SK-N-SH (cell line): ENCODE data around the gene SLIT1. TPM values are rescaled to one million over a fixed set of nuclear protein-coding genes. Genes with fewer than 3 reads are reported as not detected.

Source experiments
- CTCF ChIA-PET: fragments of 300-600, 350-600 bp; formaldehyde crosslinking; extraction: SDS; loops from one replicate; lab custom pipeline; 2021; lab: Yijun Ruan, JAX
- POLR2A ChIA-PET: fragments of 350-600 bp; sonication (Branson Sonifier 250); formaldehyde crosslinking; extraction: SDS; loops from one replicate; lab custom pipeline; 2020; ENCODE audit warnings: antibody characterized with exemption, inconsistent platforms; lab: Yijun Ruan, JAX
- DNase-seq: peaks from one replicate; pipeline ENCODE4 v3.0.0; 2012
- H2AFZ ChIP-seq: fragments of 200-600 bp; sonication (generic); 2 replicates; pipeline ENCODE4 v1.8.1; 2016; ENCODE audit warnings: antibody characterized with exemption, mild to moderate bottlenecking, low read depth
- H3F3A ChIP-seq: fragments of 200-600 bp; sonication (generic); replicated peaks from 2 replicates; pipeline ENCODE3; 2016; ENCODE audit warnings: antibody characterized with exemption, mild to moderate bottlenecking; ENCODE audit not compliant: insufficient read depth
- H3K27ac ChIP-seq, 2 experiments: fragments of 200-500 bp in 1 of 2; fragments of 200-600 bp in 1 of 2; sonication (Bioruptor generic) in 1 of 2; sonication (generic), shearing (Covaris generic) in 1 of 2; 2 replicates each; pipeline versions ENCODE4 v1.5.1 to v1.6.1; 2014 to 2016; ENCODE audit warnings: low read depth in 2 of 2, inconsistent platforms in 1 of 2, low read length in 1 of 2, mild to moderate bottlenecking in 1 of 2, mixed read lengths in 1 of 2
- H3K27me3 ChIP-seq: fragments of 200-600 bp; sonication (generic), shearing (Covaris generic); 2 replicates; pipeline ENCODE4 v1.6.1; 2016; ENCODE audit warnings: mixed run types; ENCODE audit not compliant: insufficient read depth
- H3K36me3 ChIP-seq, 2 experiments: fragments of 200-500 bp in 1 of 2; fragments of 200-600 bp in 1 of 2; sonication (Bioruptor generic) in 1 of 2; sonication (generic) in 1 of 2; replicated peaks in 1 of 2; 2 replicates each; pipeline versions ENCODE3 to v1.5.1; 2014 to 2016; ENCODE audit warnings: low read length in 1 of 2, mild to moderate bottlenecking in 1 of 2; ENCODE audit not compliant: insufficient read depth in 2 of 2, control insufficient read depth in 1 of 2
- H3K4me1 ChIP-seq, 2 experiments: fragments of 200-500 bp in 1 of 2; fragments of 200-600 bp in 1 of 2; sonication (Bioruptor generic) in 1 of 2; sonication (generic), shearing (Covaris generic) in 1 of 2; 2 replicates each; pipeline versions ENCODE4 v1.5.1 to v1.6.1; 2014 to 2016; ENCODE audit warnings: low read depth in 1 of 2, low read length in 1 of 2, mixed run types in 1 of 2; ENCODE audit not compliant: insufficient read depth in 2 of 2, control insufficient read depth in 1 of 2
- H3K4me2 ChIP-seq: fragments of 200-600 bp; sonication (generic), shearing (Covaris generic); 2 replicates; pipeline ENCODE4 v1.6.1; 2017; ENCODE audit warnings: mixed run types
- H3K4me3 ChIP-seq, 2 experiments: fragments of 200-500 bp in 1 of 2; fragments of 200-600 bp in 1 of 2; sonication (Bioruptor generic) in 1 of 2; sonication (generic), shearing (Covaris generic) in 1 of 2; 2 replicates each; pipeline versions ENCODE4 v1.5.1 to v1.8.1; 2014 to 2016; ENCODE audit warnings: low read depth in 2 of 2, inconsistent platforms in 1 of 2, low read length in 1 of 2, mild to moderate bottlenecking in 1 of 2, mixed read lengths in 1 of 2, moderate library complexity in 1 of 2
- H3K79me2 ChIP-seq: fragments of 200-600 bp; sonication (generic); 2 replicates; pipeline ENCODE4 v1.8.1; 2017; ENCODE audit warnings: mild to moderate bottlenecking; ENCODE audit not compliant: insufficient read depth
- H3K9ac ChIP-seq: fragments of 200-600 bp; sonication (generic); 2 replicates; pipeline ENCODE4 v1.6.1; 2017; ENCODE audit warnings: mixed run types
- H3K9me2 ChIP-seq: fragments of 200-600 bp; sonication (generic); 2 replicates; pipeline ENCODE4 v1.6.1; 2017; ENCODE audit warnings: mixed run types
- H3K9me3 ChIP-seq: fragments of 200-600 bp; sonication (generic); 2 replicates; pipeline ENCODE4 v1.6.1; 2017; ENCODE audit warnings: mixed run types, mild to moderate bottlenecking, moderate library complexity
- H4K20me1 ChIP-seq: fragments of 200-600 bp; sonication (generic); 2 replicates; pipeline ENCODE4 v1.6.1; 2017; ENCODE audit warnings: mild to moderate bottlenecking, mixed run types; ENCODE audit not compliant: insufficient read depth
- CHD2 ChIP-seq: fragments of 150-350 bp; IDR thresholded peaks from 2 replicates; pipeline ENCODE4 v1.6.1; 2018; ENCODE audit warnings: low read length; ENCODE audit not compliant: partially characterized antibody
- ELF1 ChIP-seq: IDR thresholded peaks from 2 replicates; pipeline ENCODE4 v1.4.0; 2012
- EZH2phosphoT487 ChIP-seq: fragments of 200-600 bp; sonication (generic); IDR thresholded peaks from 2 replicates; pipeline ENCODE4 v1.6.1; 2017; ENCODE audit warnings: low read depth, mixed run types, mild to moderate bottlenecking, antibody characterized with exemption, moderate library complexity, borderline replicate concordance
- FOXJ3 ChIP-seq: sonication (generic); formaldehyde crosslinking; IDR thresholded peaks from 2 replicates; pipeline ENCODE4 v1.5.1; 2020; ENCODE audit warnings: mild to moderate bottlenecking, missing genetic modification reagents
- GATA2 ChIP-seq: sonication (generic); formaldehyde crosslinking; IDR thresholded peaks from 2 replicates; pipeline ENCODE4 v1.5.0; 2020; ENCODE audit warnings: mild to moderate bottlenecking, missing genetic modification reagents
- IRF3 ChIP-seq: fragments of 150-350 bp; IDR thresholded peaks from 2 replicates; pipeline ENCODE4 v1.6.1; 2016; ENCODE audit warnings: mild to moderate bottlenecking, low read depth, low read length
- MXI1 ChIP-seq: IDR thresholded peaks from 2 replicates; pipeline ENCODE4 v1.6.1; 2012; ENCODE audit warnings: mild to moderate bottlenecking, low read depth, low read length, improper control_type of control experiment
- NFIC ChIP-seq: IDR thresholded peaks from 2 replicates; pipeline ENCODE4 v1.4.0; 2012; ENCODE audit warnings: borderline replicate concordance
- POLR2AphosphoS5 ChIP-seq: IDR thresholded peaks from 2 replicates; pipeline ENCODE4 v1.6.1; 2012; ENCODE audit warnings: low read depth, low read length
- RAD21 ChIP-seq: IDR thresholded peaks from 2 replicates; pipeline ENCODE4 v1.6.1; 2012; ENCODE audit warnings: mild to moderate bottlenecking, low read length
- RFX5 ChIP-seq: IDR thresholded peaks from 2 replicates; pipeline ENCODE4 v1.6.1; 2012; ENCODE audit warnings: mild to moderate bottlenecking, improper control_type of control experiment, low read length
- SMC3 ChIP-seq: IDR thresholded peaks from 2 replicates; pipeline ENCODE4 v1.6.1; 2012; ENCODE audit warnings: low read depth, low read length, improper control_type of control experiment
- TEAD4 ChIP-seq: IDR thresholded peaks from 2 replicates; pipeline ENCODE4 v1.4.0; 2012; ENCODE audit warnings: mild to moderate bottlenecking, borderline replicate concordance; ENCODE audit not compliant: insufficient read depth
- USF1 ChIP-seq: IDR thresholded peaks from 2 replicates; pipeline ENCODE4 v1.4.0; 2012; ENCODE audit warnings: low read depth, borderline replicate concordance
- YY1 ChIP-seq: IDR thresholded peaks from 2 replicates; pipeline ENCODE4 v1.4.0; 2012; ENCODE audit warnings: low read depth, mild to moderate bottlenecking
- WGBS: methylation state at CpG from one replicate; pipeline ENCODE4 v1.1.6; 2017; ENCODE audit warnings: low lambda C conversion rate; 5-methylcytosine and 5-hydroxymethylcytosine counted together
- polyA plus RNA-seq, 3 experiments: library from polyadenylated mRNA; depleted of rRNA; stranded (reverse); fragments of >200 nt; gene quantifications; 2 replicates each; pipeline ENCODE4 v1.2.3, GENCODE V29; 2012
- TF ChIP-seq, protein P1 (sequence below): IDR thresholded peaks from 2 replicates; pipeline ENCODE4 v1.6.1; 2012; ENCODE audit warnings: mild to moderate bottlenecking, low read depth, low read length, moderate library complexity
- TF ChIP-seq, protein P2 (sequence below): IDR thresholded peaks from 2 replicates; pipeline ENCODE4; 2012

Gene SLIT1
- polyA plus RNA-seq, 1 of the 3 experiments (the other 2 are of a cell fraction): 0.05 TPM

DNA sequence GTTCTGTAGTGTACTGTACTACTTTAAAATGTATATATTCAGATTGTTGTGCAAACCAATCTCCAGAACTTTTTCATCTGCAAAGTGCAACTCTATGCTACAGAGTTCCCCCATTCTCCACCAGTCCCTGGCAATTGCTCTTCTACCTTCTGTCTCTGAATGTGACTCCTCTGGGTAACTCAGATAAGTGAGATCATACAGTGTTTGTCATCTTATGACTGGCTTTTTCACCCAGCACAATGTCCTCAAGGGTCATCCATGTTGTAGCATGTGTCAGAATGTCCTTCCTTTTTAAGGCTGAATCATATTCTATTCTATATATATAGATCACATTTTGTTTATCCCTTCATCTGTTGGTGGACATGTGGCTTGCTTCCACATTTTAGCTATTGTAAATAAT, 10.8 kb downstream of the SLIT1 start:
- peaks cover 0 to 33% of the 10 kb centered on the region in 2 experiments; a peak in 2 of 4 replicates for H3K4me1 ChIP-seq
- no peak overlapping the region for H3K9ac ChIP-seq
- H3K27ac ChIP-seq: no peak overlapping the region
- peaks cover 25% of the 10 kb centered on the region; the same call in 1 of the 2 replicates for H3K27me3 ChIP-seq
- no peak for TF ChIP-seq SMC3
- H3K9me3 ChIP-seq: no peaks in the 10 kb centered on the region
- H3K79me2 ChIP-seq: no peaks in the 10 kb centered on the region
- ChIA-PET CTCF (interaction anchor here (1.2 to 13.3 kb wide), 4 partner anchors 8 to 29 kb away, joined by 3 to 156 read pairs (median 4); no protein-coding TSS in a partner anchor), POLR2A (no interaction called here)
- no peak overlapping the region for H2AFZ ChIP-seq
- H3K36me3 ChIP-seq: no peaks in the 10 kb centered on the region
- DNase-seq: no peak
- no peaks in the 10 kb centered on the region for H3K9me2 ChIP-seq
- no peaks in the 10 kb centered on the region for H4K20me1 ChIP-seq
- no peaks in the 10 kb centered on the region for H3F3A ChIP-seq
- no peak overlapping the region for H3K4me2 ChIP-seq
- no peak overlapping the region for H3K4me3 ChIP-seq

GRCh38 chr10:97174276-97174775, 11.4 kb downstream of the SLIT1 start:
- no peak overlapping the region for H3K4me3 ChIP-seq
- POLR2A ChIA-PET: no interaction called here
- H3K27me3 ChIP-seq: peaks cover 19% of the 10 kb centered on the region; the same call in 1 of the 2 replicates
- TF ChIP-seq SMC3 (no peak), CHD2 (no peak), TEAD4 (no peak), NFIC (no peak), RFX5 (no peak), POLR2AphosphoS5 (no peak), IRF3 (no peak), MXI1 (no peak), FOXJ3 (CRISPR knock-in tag) (no peak), EZH2phosphoT487 (no peak), ELF1 (no peak), YY1 (no peak), GATA2 (CRISPR knock-in tag) (no peak), RAD21 (no peak), USF1 (no peak)
- TF ChIP-seq, protein P1, sequence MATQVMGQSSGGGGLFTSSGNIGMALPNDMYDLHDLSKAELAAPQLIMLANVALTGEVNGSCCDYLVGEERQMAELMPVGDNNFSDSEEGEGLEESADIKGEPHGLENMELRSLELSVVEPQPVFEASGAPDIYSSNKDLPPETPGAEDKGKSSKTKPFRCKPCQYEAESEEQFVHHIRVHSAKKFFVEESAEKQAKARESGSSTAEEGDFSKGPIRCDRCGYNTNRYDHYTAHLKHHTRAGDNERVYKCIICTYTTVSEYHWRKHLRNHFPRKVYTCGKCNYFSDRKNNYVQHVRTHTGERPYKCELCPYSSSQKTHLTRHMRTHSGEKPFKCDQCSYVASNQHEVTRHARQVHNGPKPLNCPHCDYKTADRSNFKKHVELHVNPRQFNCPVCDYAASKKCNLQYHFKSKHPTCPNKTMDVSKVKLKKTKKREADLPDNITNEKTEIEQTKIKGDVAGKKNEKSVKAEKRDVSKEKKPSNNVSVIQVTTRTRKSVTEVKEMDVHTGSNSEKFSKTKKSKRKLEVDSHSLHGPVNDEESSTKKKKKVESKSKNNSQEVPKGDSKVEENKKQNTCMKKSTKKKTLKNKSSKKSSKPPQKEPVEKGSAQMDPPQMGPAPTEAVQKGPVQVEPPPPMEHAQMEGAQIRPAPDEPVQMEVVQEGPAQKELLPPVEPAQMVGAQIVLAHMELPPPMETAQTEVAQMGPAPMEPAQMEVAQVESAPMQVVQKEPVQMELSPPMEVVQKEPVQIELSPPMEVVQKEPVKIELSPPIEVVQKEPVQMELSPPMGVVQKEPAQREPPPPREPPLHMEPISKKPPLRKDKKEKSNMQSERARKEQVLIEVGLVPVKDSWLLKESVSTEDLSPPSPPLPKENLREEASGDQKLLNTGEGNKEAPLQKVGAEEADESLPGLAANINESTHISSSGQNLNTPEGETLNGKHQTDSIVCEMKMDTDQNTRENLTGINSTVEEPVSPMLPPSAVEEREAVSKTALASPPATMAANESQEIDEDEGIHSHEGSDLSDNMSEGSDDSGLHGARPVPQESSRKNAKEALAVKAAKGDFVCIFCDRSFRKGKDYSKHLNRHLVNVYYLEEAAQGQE: no peak
- TF ChIP-seq, protein P2, sequence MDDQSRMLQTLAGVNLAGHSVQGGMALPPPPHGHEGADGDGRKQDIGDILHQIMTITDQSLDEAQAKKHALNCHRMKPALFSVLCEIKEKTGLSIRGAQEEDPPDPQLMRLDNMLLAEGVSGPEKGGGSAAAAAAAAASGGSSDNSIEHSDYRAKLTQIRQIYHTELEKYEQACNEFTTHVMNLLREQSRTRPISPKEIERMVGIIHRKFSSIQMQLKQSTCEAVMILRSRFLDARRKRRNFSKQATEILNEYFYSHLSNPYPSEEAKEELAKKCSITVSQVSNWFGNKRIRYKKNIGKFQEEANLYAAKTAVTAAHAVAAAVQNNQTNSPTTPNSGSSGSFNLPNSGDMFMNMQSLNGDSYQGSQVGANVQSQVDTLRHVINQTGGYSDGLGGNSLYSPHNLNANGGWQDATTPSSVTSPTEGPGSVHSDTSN: no peak
- TF ChIP-seq, all 33 proteins: peak for 0
- no peaks in the 10 kb centered on the region for H3K36me3 ChIP-seq
- H3K79me2 ChIP-seq: no peaks in the 10 kb centered on the region
- H3K4me1 ChIP-seq: peaks cover 0 to 27% of the 10 kb centered on the region in 2 experiments; a peak in 2 of 4 replicates
- CTCF ChIA-PET: interaction anchor here (1.2 to 2.6 kb wide), 6 partner anchors 9 to 102 kb away, joined by 3 to 13 read pairs (median 4); no protein-coding TSS in a partner anchor
- WGBS: 83% methylated on average over 3 of the region's 5 CpGs
- no peak overlapping the region for H3K4me2 ChIP-seq
- no peak overlapping the region for H3K27ac ChIP-seq
- H3K9me3 ChIP-seq: no peaks in the 10 kb centered on the region
- DNase-seq: no peak
- no peaks in the 10 kb centered on the region for H4K20me1 ChIP-seq
- no peak overlapping the region for H3K9ac ChIP-seq
- no peak overlapping the region for H2AFZ ChIP-seq
- no peaks in the 10 kb centered on the region for H3F3A ChIP-seq
- no peaks in the 10 kb centered on the region for H3K9me2 ChIP-seq
